ENCODE measurements around the gene ERN2.

The ERN2 gene

GRCh38 chr16:23694644-23695373 lies 18.2 kb downstream of the ERN2 start:
- Histone ChIP-seq H3K36me3 (ENCODE audit: insufficient read depth) (peaks cover 7% of the 10 kb centered on the region; the same call in 1 of the 2 replicates), H3K27ac (no peak overlapping the region), H2AFZ (ENCODE audit: low read depth) (no peak overlapping the region), H3K4me3 (IDR thresholded peaks at IDR 0.05; ENCODE audit: insufficient read depth, low read depth, low read length) (no peak overlapping the region), H3K79me2 (ENCODE audit: insufficient read depth, low read depth) (no peaks in the 10 kb centered on the region), H3K4me1 (ENCODE audit: low read depth, poor library complexity, severe bottlenecking) (no peaks in the 10 kb centered on the region), H3K9ac (no peak overlapping the region), H3K4me2 (no peak overlapping the region), H3K27me3 (ENCODE audit: insufficient read depth, low read depth) (no peaks in the 10 kb centered on the region), H4K20me1 (ENCODE audit: insufficient read depth) (no peaks in the 10 kb centered on the region)
- no peak for TF ChIP-seq CTCF (conservative IDR thresholded peaks at IDR 0.05; ENCODE audit: low read depth, low read length)

DNA sequence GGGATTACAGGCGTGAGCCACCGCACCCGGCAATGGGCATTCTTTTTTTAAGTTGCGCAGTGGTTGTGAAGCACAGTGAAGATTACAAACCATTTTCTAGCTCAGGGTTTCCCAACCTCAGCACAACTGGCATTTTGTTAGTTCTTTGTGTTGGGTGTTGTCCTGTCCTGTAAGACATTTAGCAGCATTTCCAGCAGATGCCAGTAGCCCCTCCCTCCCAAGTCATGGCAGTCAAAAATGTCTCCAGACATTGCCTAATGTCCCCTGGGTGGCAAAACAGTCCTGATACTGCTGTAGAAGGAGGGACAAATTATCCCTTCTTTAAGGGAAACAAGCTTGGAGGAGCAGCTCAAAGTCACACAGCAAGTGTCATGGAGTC lies 18.8 kb downstream of the ERN2 start:
- Histone ChIP-seq H3K79me2 (ENCODE audit: insufficient read depth, low read depth) (no peaks in the 10 kb centered on the region), H3K27ac (no peak overlapping the region), H3K9ac (no peak overlapping the region), H3K4me3 (IDR thresholded peaks at IDR 0.05; ENCODE audit: insufficient read depth, low read depth, low read length) (no peak overlapping the region), H3K4me2 (no peak overlapping the region), H3K27me3 (ENCODE audit: insufficient read depth, low read depth) (no peaks in the 10 kb centered on the region), H4K20me1 (ENCODE audit: insufficient read depth) (no peaks in the 10 kb centered on the region), H3K4me1 (ENCODE audit: low read depth, poor library complexity, severe bottlenecking) (no peaks in the 10 kb centered on the region), H3K36me3 (ENCODE audit: insufficient read depth) (peaks cover 11% of the 10 kb centered on the region; the same call in 1 of the 2 replicates), H2AFZ (ENCODE audit: low read depth) (no peak overlapping the region)
- TF ChIP-seq CTCF (conservative IDR thresholded peaks at IDR 0.05; ENCODE audit: low read depth, low read length): no peak

DNA sequence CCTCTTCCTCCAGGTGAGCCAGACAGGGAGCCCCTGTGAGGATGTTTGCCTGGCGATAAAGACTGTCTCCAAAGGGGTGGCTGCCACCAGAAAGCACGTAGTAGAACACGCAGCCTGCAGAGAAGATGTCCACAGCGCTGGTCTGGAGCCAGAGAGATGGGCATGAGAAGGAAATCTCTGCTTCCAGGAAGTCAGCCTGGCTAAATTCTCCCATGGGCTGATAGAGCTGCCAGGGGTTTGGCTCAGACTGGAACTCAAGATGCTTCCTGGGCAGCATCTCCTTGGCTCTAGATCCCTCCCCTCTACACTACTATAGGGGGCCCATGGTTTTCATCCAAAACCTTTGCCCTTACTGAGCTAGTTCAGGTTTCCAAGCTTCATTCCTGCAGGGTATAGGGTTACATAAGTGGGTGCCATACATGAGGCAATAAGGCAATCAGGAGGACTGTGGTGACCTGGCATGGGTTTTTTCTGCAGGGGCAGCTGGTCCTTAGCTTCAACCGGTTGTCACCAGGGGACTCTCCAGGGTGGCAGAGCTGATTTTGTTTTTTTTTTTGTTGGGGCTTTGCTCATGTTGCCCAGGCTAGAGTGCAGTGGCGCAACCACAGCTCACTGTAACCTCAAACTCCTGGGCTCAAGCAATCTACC lies 20.7 kb downstream of the ERN2 start:
- peaks cover 23% of the 10 kb centered on the region; the same call in 1 of the 2 replicates for H3K36me3 ChIP-seq (ENCODE audit: insufficient read depth)
- H3K27ac ChIP-seq: no peak overlapping the region
- no peak for TF ChIP-seq CTCF (conservative IDR thresholded peaks at IDR 0.05; ENCODE audit: low read depth, low read length)

GRCh38 chr16:23691483-23692189 lies 21.4 kb downstream of the ERN2 start:
- H3K4me2 ChIP-seq: no peak overlapping the region
- no peaks in the 10 kb centered on the region for H3K4me1 ChIP-seq (ENCODE audit: low read depth, poor library complexity, severe bottlenecking)
- peaks cover 28% of the 10 kb centered on the region; the same call in 1 of the 2 replicates for H3K36me3 ChIP-seq (ENCODE audit: insufficient read depth)
- H3K27ac ChIP-seq: no peak overlapping the region
- H3K9ac ChIP-seq: no peak overlapping the region
- TF ChIP-seq CTCF (conservative IDR thresholded peaks at IDR 0.05; ENCODE audit: low read depth, low read length): no peak
- no peak overlapping the region for H3K4me3 ChIP-seq (IDR thresholded peaks at IDR 0.05; ENCODE audit: insufficient read depth, low read depth, low read length)
- no peaks in the 10 kb centered on the region for H4K20me1 ChIP-seq (ENCODE audit: insufficient read depth)
- H3K27me3 ChIP-seq (ENCODE audit: insufficient read depth, low read depth): no peaks in the 10 kb centered on the region
- H3K79me2 ChIP-seq (ENCODE audit: insufficient read depth, low read depth): no peaks in the 10 kb centered on the region
- no peak overlapping the region for H2AFZ ChIP-seq (ENCODE audit: low read depth)

More for the DNA sequence above, 20.7 kb downstream of the ERN2 start:
- Histone ChIP-seq H4K20me1 (ENCODE audit: insufficient read depth) (no peaks in the 10 kb centered on the region), H3K4me2 (no peak overlapping the region), H3K79me2 (ENCODE audit: insufficient read depth, low read depth) (no peaks in the 10 kb centered on the region), H3K4me3 (IDR thresholded peaks at IDR 0.05; ENCODE audit: insufficient read depth, low read depth, low read length) (no peak overlapping the region), H2AFZ (ENCODE audit: low read depth) (no peak overlapping the region), H3K4me1 (ENCODE audit: low read depth, poor library complexity, severe bottlenecking) (no peaks in the 10 kb centered on the region), H3K27me3 (ENCODE audit: insufficient read depth, low read depth) (no peaks in the 10 kb centered on the region), H3K9ac (no peak overlapping the region)
